Stimulated activated CD8-positive, alpha-beta memory T cell treated with anti-CD3 and anti-CD28 coated beads, Interleukin-15, amount 100 ng/mL, for 1 hour (primary cell): ENCODE measurements around the gene TLDC2.
"Not testable (repeated sequence)": the region's sequence is repeated elsewhere in the genome, so short reads cannot be mapped to it uniquely, and the experiment has no call there.

ENCODE experiments used
- DNase-seq: peaks from one replicate; pipeline ENCODE4 v3.0.0-alpha.2; 2020; ENCODE audit warnings: low read depth

TLDC2 gene

DNA sequence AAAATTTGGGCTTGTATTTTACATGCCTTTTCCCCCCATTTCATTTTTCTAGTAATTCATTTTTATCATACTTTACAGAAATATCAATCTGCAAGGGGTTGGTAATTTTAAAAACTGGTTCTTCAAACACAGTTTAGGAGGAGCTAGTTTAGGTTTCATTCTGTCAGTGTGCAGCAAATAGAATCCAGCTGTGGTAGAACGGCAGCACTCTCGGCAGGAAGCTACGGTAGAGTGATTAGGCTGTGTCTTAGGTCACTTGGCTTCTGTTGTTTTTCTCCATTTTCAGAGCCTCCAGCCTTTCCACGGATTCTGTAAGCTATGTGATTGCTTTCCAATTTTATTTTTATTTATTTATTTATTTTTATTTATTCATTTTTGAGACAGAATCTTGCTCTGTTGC lies 32.7 kb downstream of the TLDC2 start:
- DNase-seq, result no peak

DNA sequence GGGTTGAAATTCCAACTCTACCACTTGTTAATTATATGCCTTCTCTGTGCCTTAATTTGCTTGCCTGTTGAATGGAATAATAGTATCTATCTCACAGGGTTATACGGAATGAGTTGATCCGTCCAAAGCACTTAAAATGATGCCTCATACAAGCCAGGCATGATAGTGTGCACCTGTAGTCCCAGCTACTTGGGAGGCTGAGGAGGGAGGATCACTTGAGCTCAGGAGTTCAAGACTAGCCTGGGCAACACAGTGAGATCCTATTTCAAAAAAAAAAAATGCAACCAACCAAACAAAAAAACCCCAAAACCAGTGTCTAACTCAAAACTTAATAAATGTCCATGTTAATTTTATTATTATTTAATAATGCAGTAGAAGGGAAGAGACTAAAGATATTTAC lies 40.3 kb downstream of the TLDC2 start:
- DNase-seq, result no peak

DNA sequence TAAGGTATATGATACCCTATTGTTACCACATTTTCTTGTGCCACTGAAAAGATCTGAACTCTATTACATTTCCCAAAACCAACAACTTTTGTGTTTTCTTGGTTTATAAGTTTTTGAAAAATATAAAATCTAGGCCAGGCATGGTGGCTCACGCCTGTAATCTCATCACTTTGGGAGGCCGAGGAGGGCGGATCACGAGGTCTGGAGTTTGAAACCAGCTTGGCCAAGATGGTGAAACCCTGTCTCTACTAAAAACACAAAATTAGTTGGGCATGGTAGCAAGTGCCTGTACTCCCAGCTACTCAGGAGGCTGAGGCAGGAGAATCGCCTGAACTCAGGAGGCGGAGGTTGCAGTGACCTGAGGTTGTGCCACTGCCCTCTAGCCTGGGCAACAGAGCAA lies 41.3 kb downstream of the TLDC2 start:
- no peak for DNase-seq

DNA sequence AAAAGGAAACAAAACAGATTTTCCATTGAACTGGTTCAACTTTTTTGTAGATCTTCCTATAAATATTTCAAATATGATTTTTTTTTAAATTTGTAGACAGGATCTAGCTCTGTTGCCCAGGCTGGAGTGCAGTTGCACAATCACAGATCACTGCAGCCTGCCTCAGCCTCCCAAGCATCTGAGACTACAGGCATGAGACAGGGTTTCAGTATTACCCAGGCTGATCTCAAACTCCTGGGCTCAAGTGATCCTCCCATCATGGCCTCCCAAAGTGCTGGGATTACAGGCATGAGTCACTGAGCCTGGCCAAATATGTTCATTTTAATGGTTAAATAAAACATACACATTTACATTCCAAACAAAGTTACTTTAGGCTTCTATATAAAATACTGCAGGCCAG lies 42.0 kb downstream of the TLDC2 start:
- no peak for DNase-seq

DNA sequence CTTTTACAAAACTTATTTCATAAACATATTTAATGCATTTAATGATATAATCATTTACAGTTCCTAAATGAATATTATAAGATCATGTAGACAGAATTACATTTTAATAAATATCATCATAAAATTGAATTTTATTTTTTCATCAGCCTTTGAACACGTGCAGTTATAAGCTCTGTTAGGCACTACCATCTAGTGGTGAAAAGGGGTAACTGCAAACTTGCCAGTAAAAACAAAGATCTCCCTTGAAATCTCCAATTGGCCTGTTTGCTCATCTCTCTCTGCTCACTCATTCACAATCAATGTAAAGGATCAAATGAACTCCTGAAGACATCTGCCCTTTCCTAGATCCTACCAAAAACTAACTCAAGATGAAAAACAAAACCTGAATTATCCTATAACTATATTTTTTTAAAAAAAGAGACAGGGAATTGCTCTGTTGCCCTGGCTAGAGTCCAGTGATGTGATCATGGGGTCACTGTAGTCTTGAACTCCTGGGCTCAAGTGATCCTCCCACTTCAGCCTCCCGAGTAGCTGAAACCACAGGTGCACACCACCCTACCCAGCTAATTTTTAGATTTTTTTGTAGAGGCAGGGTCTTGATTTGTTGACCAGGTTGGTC lies 43.9 kb downstream of the TLDC2 start:
- DNase-seq, result no peak

DNA sequence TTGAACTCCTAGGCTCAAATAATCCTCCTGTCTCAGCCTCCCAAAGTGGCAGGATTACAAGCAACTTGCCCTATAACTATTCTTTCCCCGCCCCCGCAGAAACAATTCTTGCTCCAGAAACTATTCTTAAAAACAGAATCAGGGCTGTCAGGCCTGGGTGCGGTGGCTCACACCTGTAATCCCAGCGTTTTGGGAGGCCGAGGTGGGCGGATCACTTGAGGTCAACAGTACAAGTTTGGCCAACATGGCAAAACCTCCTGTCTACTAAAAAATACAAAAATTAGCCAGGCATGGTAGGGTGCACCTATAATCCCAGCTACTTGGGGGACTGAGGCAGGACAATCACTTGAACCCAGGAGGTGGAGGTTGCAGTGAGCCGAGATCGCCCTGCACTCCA lies 44.4 kb downstream of the TLDC2 start:
- DNase-seq, result no peak

DNA sequence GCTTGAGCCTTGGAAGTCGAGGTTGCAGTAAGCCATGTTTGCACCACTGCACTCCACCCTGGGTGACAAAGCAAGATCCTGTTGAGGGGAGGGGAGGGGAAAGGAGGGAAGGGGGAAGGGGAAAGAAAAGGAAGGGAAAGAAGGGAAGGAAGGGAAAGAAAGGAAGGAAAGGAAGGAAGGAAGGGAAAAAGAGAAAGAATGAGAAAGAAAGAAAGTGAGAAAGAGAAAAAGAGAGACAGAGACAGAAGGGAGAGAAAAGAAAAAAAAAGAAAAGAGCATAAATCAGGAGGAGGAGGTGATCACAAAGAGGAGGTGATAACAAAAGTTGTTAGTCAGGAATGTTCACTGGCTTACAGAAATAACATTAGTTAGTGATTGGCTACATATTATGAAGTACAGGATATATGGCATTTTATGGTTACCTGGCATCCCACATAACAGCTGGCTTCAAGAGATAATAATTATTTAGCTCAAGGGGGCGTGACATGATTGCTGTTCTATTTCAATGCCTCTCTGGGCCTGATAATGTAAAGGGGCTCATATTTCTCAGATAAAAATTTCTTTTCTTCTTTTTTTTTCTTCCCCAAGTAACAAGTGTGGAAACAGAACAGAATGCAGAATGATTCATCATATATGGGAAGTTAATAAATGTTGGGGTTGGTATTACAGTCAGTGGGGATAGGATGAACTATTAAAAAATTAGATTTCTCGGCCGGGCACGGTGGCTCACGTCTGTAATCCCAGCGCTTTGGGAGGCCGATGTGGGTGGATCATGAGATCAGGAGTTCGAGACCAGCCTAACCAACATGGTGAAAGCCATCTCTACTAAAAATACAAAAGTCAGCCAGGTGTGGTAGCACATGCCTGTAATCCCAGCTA lies 48.5 kb downstream of the TLDC2 start:
- DNase-seq, result no peak

DNA sequence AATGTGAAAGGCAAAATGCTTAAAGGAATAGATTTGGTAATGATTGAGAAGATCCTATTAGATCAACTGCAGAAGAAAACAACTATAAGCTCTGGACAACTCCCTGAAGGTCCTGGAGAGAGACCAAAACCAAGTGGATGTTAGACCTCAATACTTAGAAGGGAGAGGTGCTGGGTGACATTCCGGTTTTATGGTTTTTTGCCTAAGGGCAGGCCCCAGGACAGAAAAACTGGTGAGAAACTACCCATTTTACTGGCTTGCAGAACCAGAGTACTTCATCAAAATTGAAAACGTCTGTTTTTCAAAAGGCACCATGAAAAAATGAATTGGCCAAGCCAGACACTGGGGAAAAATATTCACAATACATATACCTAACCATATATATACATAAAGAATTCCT lies 49.3 kb downstream of the TLDC2 start:
- no peak for DNase-seq

DNA sequence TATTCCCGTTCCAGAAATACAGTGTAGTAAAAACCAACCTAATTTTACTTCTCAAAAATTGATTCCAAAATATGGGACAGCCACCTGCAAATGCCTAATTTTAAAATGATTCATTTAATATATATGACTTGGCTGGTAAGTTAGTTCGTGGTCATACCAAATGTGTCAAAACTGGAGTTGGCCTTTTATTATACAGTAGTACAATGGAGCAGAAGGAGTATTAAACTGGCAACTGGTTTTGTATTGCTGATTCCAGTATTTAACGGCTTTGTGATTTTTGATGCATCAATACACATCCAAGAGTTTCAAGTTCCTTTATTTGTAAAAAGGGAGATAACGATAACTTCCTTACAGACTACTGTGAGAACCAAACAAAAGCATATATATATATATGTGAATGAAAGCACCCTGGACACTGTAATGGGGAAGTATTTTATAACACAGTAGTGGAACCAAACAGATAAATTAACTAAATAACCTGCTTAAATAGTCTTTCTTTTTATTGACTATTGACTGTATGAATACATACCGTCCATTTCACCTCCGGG lies 50.8 kb downstream of the TLDC2 start:
- DNase-seq, result no peak

DNA sequence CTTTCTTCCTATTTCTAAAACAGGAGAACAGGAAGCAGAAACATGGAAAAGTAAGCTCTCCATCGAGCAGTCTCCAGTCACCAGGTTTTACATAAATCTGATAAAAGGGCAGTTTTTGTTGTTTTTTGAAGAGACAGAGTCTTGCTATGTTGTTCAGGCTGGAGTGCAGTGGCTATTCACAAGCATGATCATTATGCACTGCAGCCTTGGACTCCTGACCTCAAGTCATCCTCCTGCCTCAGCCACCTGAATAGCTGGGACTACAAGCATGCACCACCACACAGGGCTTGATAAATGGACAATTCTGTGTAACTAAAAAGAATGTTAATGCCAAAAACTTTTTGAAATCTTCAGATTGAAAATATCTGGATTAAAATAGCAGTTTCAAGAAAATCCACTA lies 51.8 kb downstream of the TLDC2 start:
- DNase-seq, result no peak

DNA sequence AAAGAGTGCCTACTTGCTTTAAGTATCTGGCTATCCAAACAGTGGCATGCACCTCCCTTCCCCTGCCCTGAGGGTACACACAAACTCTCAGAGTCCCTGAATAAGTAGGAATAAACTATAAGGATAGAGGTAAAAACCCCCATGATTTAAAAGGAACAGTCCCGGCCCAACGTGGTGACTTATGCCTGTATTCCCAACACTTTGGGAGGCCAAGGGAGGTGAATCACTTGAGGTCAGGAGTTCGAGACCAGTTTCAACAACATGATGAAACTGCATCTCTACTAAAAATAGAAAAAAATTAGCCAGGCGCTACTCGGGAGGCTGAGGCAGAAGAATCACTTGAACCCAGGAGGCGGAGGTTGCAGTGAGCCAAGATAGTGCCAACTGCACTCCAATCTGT lies 53.4 kb downstream of the TLDC2 start:
- no peak for DNase-seq

DNA sequence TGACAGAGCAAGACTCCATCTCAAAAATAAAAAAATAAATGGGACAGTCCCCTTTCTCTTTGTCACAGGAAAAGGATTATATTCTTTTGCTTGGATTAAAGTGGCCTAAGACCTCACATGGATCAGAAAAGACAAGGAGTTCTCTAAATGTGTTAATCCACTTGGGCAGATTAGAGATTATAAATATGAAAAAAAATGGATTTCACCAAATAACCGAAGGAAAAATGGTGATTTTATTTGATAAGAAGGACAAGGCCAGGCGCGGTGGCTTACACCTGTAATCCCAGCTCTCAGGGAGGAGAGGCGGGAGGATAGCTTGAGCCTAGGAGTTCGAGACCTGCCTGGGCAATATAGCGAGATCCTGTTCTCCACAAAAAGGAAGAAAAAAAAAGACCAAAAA lies 53.8 kb downstream of the TLDC2 start:
- DNase-seq, result no peak

DNA sequence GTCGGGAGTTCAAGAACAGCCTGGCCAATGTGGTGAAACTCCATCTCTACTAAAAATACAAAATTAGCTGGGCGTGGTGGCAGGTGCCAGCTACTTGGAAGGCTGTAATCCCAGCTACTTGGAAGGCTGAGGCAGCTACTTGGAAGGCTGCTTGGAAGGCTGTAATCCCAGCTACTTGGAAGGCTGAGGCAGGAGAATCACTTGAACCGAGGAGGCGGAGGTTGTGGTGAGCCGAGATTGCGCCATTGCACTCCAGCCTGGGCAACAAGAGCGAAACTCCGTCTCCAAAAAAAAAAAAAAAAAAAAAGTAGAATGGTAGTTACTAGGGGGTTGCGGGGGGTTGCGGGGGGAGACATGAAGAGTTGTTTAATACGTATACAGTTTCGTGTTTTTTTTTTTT lies 56.1 kb downstream of the TLDC2 start:
- not testable (repeated sequence) for DNase-seq

DNA sequence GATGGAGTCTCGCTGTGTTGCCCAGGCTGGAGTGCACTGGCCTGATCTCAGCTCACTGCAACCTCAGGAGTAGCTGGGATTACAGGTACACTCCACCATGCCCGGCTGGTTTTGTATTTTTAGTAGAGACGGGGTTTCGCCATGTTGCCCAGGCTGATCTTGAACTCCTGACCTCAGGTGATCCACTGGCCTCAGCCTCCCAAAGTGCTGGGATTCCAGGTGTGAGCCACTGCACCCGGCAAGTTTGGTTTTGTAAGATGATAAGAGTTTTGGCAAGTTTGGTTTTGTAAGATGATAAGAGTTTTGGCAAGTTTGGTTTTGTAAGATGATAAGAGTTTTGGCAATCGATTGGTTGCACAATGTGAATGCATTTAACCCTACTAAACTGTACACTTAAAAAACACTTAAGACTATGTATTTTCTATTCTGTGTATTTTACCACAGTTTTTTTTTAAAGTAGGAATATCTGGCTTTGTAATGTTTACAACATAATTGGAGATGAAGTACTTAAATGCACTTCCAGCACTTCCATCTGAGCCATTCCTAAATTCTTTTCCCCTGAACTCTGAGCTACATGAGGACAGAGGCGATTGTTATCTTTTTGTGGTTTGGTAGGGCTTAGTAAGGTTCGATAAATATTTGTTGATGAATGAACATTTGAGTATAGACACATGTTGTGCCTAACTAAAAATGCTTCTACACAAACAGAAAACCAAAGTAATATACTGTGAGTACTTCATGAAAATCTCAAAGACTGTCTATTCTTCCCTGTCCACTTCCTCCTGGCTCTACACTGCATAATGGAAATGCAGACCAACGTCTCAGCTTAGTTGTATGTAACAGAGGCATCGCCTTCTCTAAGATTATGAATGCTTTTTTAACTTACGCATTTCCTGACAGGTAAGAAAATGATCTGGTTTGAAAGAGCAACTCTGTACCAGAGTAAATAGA lies 56.8 kb downstream of the TLDC2 start:
- no peak for DNase-seq

DNA sequence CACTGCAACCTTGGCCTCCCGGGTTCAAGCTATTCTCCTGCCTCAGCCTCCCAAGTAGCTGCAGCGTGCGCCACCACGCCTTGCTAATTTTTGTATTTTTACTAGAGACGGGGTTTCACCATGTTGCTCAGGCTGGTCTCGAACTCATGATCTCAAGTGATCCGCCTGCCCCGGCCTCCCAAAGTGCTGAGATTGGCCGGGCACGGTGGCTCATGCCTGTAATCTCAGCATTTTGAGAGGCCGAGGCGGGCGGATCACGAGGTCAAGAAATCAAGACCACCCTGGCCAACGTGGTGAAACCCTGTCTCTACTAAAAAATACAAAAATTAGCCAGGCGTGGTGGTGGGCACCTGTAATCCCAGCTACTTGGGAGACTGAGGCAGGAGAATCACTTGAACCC lies 57.6 kb downstream of the TLDC2 start:
- not testable (repeated sequence) for DNase-seq

DNA sequence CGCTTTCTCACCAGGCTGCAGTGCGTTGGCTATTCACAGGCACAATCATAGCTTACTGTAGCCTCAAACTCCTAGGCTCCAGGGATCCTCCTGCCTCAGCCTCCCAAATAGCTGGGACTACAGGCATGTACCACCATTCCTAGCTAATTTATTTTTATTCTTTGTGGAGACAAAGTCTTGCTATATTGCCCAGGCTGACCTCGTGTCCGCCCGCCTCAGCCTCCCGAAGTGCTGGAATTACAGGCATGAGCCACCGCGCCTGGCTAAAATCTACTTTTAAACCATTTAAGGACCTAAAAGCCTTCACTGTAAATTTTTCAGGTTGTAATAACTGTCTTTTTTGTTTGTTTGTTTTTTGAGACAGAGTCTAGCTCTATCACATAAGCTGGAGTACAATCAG lies 60.4 kb downstream of the TLDC2 start:
- no peak for DNase-seq

DNA sequence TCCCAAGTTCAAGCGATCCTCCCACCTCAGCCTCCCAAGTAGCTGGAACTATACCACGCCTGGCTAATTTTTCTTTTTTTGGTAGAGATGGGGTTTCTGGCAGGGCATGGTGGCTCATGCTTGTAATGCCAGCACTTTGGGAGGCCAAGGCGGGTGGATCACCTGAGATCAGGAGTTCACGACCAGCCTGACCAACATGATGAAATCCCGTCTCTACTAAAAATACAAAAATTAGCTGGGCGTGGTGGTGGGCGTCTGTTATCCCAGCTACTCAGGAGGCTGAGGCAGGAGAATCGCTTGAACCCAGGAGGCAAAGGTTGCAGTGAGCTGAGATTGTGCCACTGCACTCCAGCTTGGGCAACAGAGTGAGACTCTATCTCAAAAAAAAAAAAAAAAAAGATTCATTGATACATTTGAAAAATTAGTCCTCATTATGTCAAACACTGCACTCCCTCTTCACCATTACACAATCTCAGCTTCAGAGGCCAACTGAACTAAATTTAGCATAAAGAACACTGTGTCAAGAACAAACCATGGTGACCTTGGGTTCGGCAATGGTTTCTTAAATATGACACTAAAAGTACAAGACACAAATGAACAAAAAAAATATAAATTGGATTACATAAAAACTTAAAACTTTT lies 60.9 kb downstream of the TLDC2 start:
- DNase-seq, result not testable (repeated sequence)

DNA sequence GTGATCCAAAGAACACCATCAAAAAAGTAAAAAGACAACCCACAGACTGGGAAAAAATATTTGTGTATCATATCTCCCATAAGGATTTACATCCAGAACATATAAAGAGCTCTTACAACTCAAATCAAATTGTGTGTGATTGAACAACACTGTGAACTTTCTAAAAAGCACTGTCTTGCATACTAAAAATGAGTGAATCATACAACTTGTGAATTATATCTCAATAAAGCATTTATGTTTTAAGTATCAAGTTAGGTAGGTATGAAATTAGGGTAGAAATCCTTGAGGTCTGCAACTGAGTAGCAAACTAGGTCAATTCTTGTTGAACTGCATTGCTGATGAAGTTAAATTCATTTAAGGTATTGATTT lies 61.4 kb downstream of the TLDC2 start:
- no peak for DNase-seq

DNA sequence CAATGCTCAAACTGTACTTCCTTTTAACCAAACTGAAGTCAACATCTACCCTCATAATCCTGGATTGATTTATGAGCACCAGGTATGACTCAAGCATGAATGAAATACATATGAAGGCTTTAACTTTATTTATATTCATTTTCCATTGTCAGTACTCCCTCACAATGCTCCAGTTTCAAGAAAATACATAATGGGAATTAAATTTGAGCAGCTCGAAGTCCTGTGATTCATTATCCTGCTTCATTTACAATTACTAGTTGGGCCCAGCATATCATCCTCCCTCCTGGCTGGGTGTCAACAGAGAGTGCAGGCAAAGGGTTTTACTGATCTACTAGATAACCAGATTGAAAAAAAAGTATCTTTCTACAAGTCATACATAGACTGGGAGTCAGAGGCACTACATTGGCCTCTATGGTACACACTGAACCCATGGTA lies 65.5 kb downstream of the TLDC2 start:
- no peak for DNase-seq
